ENCODE results near the gene SYT9. TPM values are rescaled to one million over a fixed set of nuclear protein-coding genes. Genes with fewer than 3 reads are reported as not detected.

SYT9 gene
- total and polyA plus RNA-seq, 10 donors = 0.02 to 0.39 (median 0.08) TPM; not detected in 4

DNA sequence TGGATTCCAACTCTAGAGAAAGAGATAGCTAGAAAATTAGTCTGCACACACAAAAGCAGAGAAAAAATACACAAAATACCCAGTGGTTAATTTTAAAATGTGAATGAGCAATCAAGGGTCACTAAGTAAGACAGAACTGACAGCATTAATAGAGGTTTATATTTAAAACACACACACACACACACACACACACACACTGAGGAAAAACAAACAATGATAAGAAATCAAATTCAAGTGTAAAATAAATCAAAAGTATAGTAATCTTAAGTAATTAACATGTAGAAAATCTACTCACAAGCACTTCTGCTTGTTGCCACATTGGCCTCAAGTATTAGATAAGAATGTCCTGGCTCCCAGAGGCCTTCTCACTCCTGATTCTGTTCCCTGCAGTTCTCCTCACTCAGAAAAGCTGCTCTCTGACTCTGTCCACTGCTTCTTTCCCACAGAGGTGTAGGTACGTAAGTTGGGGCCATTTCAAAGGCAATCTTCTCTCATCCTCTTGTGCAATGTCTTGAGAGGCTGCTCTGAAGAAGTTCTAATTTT is 200.3 kb downstream of the SYT9 start:
- Histone ChIP-seq H3K27ac (no peak overlapping the region), H3K9me3 (no peaks in the 10 kb centered on the region), H3K4me3 (no peak overlapping the region), H3K36me3 (no peaks in the 10 kb centered on the region), H3K4me1 (no peaks in the 10 kb centered on the region), H3K27me3 (replicated peaks in 1 of 7) (no peaks in the 10 kb centered on the region)
- TF ChIP-seq POLR2A (IDR thresholded peaks at IDR 0.05) (no peak), POLR2AphosphoS5 (IDR thresholded peaks at IDR 0.05) (no peak), CTCF (IDR thresholded peaks at IDR 0.05 in 8 of 11, conservative IDR thresholded peaks at IDR 0.05 in 3 of 11) (no peak)
- WGBS, 5 donors = 72 to 93% (median 89%) methylated on average over 1 of the region's 1 CpG
- intact Hi-C loops (cut with DNase I; ENCODE audit: low total_unique reads) = no loop called here
- no peak for DNase-seq

- WGBS, 5 donors = 67 to 82% (median 79%) methylated on average over 2 of the region's 2 CpGs
- DNase-seq = no peak
- Histone ChIP-seq H3K36me3 (no peaks in the 10 kb centered on the region), H3K9me3 (no peaks in the 10 kb centered on the region), H3K4me3 (no peak overlapping the region), H3K4me1 (no peaks in the 10 kb centered on the region), H3K27me3 (replicated peaks in 1 of 7) (no peaks in the 10 kb centered on the region), H3K27ac (no peak overlapping the region)
- intact Hi-C loops (cut with DNase I; ENCODE audit: low total_unique reads) = no loop called here
- TF ChIP-seq POLR2AphosphoS5 (IDR thresholded peaks at IDR 0.05) (no peak), CTCF (IDR thresholded peaks at IDR 0.05 in 8 of 11, conservative IDR thresholded peaks at IDR 0.05 in 3 of 11) (no peak), POLR2A (IDR thresholded peaks at IDR 0.05) (no peak)
Observed at GRCh38 chr11:7454854-7455253, 203.2 kb downstream of the SYT9 start.

GRCh38 chr11:7457211-7457610 is 205.5 kb downstream of the SYT9 start:
- H3K27me3 ChIP-seq (replicated peaks in 1 of 7) = no peaks in the 10 kb centered on the region
- H3K9me3 ChIP-seq = no peaks in the 10 kb centered on the region
- no peak for DNase-seq
- TF ChIP-seq POLR2A (IDR thresholded peaks at IDR 0.05) (no peak), CTCF (IDR thresholded peaks at IDR 0.05 in 8 of 11, conservative IDR thresholded peaks at IDR 0.05 in 3 of 11) (no peak), POLR2AphosphoS5 (IDR thresholded peaks at IDR 0.05) (no peak)
- H3K36me3 ChIP-seq = no peaks in the 10 kb centered on the region
- H3K4me3 ChIP-seq = no peak overlapping the region
- no peak overlapping the region for H3K27ac ChIP-seq
- WGBS, 5 donors = 48 to 87% (median 68%) methylated on average over 1 of the region's 1 CpG
- peaks cover 0 to under 1% (median 0%) of the 10 kb centered on the region in 6 donors for H3K4me1 ChIP-seq
- intact Hi-C loops (cut with DNase I; ENCODE audit: low total_unique reads) = no loop called here

GRCh38 chr11:7462706-7463105 is 211.0 kb downstream of the SYT9 start:
- Histone ChIP-seq H3K4me1 (peaks cover 0 to 10% (median 0%) of the 10 kb centered on the region in 6 donors), H3K36me3 (no peaks in the 10 kb centered on the region), H3K27ac (no peak overlapping the region), H3K27me3 (replicated peaks in 1 of 7) (no peaks in the 10 kb centered on the region), H3K9me3 (no peaks in the 10 kb centered on the region), H3K4me3 (no peak overlapping the region)
- intact Hi-C loops (cut with DNase I; ENCODE audit: low total_unique reads) = no loop called here
- TF ChIP-seq CTCF (IDR thresholded peaks at IDR 0.05 in 8 of 11, conservative IDR thresholded peaks at IDR 0.05 in 3 of 11) (no peak), POLR2AphosphoS5 (IDR thresholded peaks at IDR 0.05) (no peak), POLR2A (IDR thresholded peaks at IDR 0.05) (no peak)
- DNase-seq = no peak
- WGBS, 5 donors = 80 to 98% (median 89%) methylated on average over 1 of the region's 1 CpG
